ENCODE data around the gene EFNA5.

Gene EFNA5

GRCh38 chr5:107548477-107548876, 122.3 kb downstream of the EFNA5 start:
- in situ Hi-C loops (cut with MboI; ENCODE audit: low pct_unique_long_range_greater_than_20kb, low sequenced_read_pairs, unreplicated experiment): no loop called here
- no peak for TF ChIP-seq CTCF (IDR thresholded peaks at IDR 0.05; ENCODE audit: extremely low read depth, insufficient read depth, missing control alignments)
- DNase-seq (ENCODE audit: low spot score): no peak

- no peak for DNase-seq (ENCODE audit: low spot score)
- TF ChIP-seq CTCF (IDR thresholded peaks at IDR 0.05; ENCODE audit: extremely low read depth, insufficient read depth, missing control alignments): no peak
- in situ Hi-C loops (cut with MboI; ENCODE audit: low pct_unique_long_range_greater_than_20kb, low sequenced_read_pairs, unreplicated experiment): no loop called here
Measured at GRCh38 chr5:107546719-107547118, 124.0 kb downstream of the EFNA5 start.

GRCh38 chr5:107545486-107545885, 125.3 kb downstream of the EFNA5 start:
- no peak for TF ChIP-seq CTCF (IDR thresholded peaks at IDR 0.05; ENCODE audit: extremely low read depth, insufficient read depth, missing control alignments)
- no peak for DNase-seq (ENCODE audit: low spot score)
- in situ Hi-C loops (cut with MboI; ENCODE audit: low pct_unique_long_range_greater_than_20kb, low sequenced_read_pairs, unreplicated experiment): no loop called here

GRCh38 chr5:107544967-107545366, 125.8 kb downstream of the EFNA5 start:
- in situ Hi-C loops (cut with MboI; ENCODE audit: low pct_unique_long_range_greater_than_20kb, low sequenced_read_pairs, unreplicated experiment): no loop called here
- no peak for DNase-seq (ENCODE audit: low spot score)
- no peak for TF ChIP-seq CTCF (IDR thresholded peaks at IDR 0.05; ENCODE audit: extremely low read depth, insufficient read depth, missing control alignments)

GRCh38 chr5:107544476-107544875, 126.3 kb downstream of the EFNA5 start:
- TF ChIP-seq CTCF (IDR thresholded peaks at IDR 0.05; ENCODE audit: extremely low read depth, insufficient read depth, missing control alignments): no peak
- in situ Hi-C loops (cut with MboI; ENCODE audit: low pct_unique_long_range_greater_than_20kb, low sequenced_read_pairs, unreplicated experiment): no loop called here
- DNase-seq (ENCODE audit: low spot score): no peak

GRCh38 chr5:107543868-107544267, 126.9 kb downstream of the EFNA5 start:
- DNase-seq (ENCODE audit: low spot score): no peak
- no peak for TF ChIP-seq CTCF (IDR thresholded peaks at IDR 0.05; ENCODE audit: extremely low read depth, insufficient read depth, missing control alignments)
- in situ Hi-C loops (cut with MboI; ENCODE audit: low pct_unique_long_range_greater_than_20kb, low sequenced_read_pairs, unreplicated experiment): no loop called here

- no peak for TF ChIP-seq CTCF (IDR thresholded peaks at IDR 0.05; ENCODE audit: extremely low read depth, insufficient read depth, missing control alignments)
- no peak for DNase-seq (ENCODE audit: low spot score)
- in situ Hi-C loops (cut with MboI; ENCODE audit: low pct_unique_long_range_greater_than_20kb, low sequenced_read_pairs, unreplicated experiment): no loop called here
Measured at GRCh38 chr5:107542831-107543231, 127.9 kb downstream of the EFNA5 start.
